ENCODE results near the gene WDR47.

DNA sequence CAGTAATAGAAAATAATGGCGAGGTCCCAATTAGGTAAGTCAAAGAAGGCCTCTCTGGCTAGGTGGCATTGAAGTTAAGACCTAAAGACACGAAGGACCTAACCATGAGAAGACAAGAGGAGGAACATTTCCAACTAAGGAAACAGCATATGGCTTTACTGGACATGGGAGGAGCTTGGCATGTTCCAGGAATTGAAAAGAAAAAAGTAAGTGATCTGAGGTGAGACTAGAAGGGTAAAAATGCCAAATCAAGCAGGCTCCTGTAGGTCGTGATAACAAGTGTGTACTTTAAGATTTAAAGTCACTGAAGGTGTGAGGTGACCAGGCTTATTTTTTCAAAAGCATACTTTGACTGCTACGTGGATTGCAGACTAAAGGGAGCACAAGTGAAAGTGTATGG is 65.2 kb downstream of the WDR47 start:
- TF ChIP-seq, protein P1, sequence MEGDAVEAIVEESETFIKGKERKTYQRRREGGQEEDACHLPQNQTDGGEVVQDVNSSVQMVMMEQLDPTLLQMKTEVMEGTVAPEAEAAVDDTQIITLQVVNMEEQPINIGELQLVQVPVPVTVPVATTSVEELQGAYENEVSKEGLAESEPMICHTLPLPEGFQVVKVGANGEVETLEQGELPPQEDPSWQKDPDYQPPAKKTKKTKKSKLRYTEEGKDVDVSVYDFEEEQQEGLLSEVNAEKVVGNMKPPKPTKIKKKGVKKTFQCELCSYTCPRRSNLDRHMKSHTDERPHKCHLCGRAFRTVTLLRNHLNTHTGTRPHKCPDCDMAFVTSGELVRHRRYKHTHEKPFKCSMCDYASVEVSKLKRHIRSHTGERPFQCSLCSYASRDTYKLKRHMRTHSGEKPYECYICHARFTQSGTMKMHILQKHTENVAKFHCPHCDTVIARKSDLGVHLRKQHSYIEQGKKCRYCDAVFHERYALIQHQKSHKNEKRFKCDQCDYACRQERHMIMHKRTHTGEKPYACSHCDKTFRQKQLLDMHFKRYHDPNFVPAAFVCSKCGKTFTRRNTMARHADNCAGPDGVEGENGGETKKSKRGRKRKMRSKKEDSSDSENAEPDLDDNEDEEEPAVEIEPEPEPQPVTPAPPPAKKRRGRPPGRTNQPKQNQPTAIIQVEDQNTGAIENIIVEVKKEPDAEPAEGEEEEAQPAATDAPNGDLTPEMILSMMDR (IDR thresholded peaks at IDR 0.05 in 2 of 3, conservative IDR thresholded peaks at IDR 0.05 in 1 of 3; ENCODE audit: borderline replicate concordance in 1 of 3, insufficient read depth in 1 of 3, low read depth in 2 of 3, low read length in 2 of 3) = no peak
- no peak for TF ChIP-seq POLR2AphosphoS5 (IDR thresholded peaks at IDR 0.05; ENCODE audit: low read depth, low read length)
- no peak for TF ChIP-seq POLR2A (IDR thresholded peaks at IDR 0.05; ENCODE audit: borderline replicate concordance, extremely low read depth, insufficient read depth, insufficient read length)
- TF ChIP-seq YY1 (IDR thresholded peaks at IDR 0.05; ENCODE audit: extremely low read depth, insufficient replicate concordance, low read depth, low read length) = no peak
- TF ChIP-seq SP1 (IDR thresholded peaks at IDR 0.05; ENCODE audit: low read depth) = no peak
- no peak for TF ChIP-seq ATF3 (IDR thresholded peaks at IDR 0.05)
- no peak for TF ChIP-seq ZNF274 (IDR thresholded peaks at IDR 0.05; ENCODE audit: low read depth, low read length)
- no peak for TF ChIP-seq EGR1 (IDR thresholded peaks at IDR 0.05; ENCODE audit: low read depth)
- TF ChIP-seq ELF1 (IDR thresholded peaks at IDR 0.05; ENCODE audit: borderline replicate concordance, low read depth) = no peak
- TF ChIP-seq CEBPB (IDR thresholded peaks at IDR 0.05; ENCODE audit: low read depth) = no peak
- no peak for TF ChIP-seq EZH2 (IDR thresholded peaks at IDR 0.05)
